ENCODE data around the gene DNLZ. TPM values are rescaled to one million over a fixed set of nuclear protein-coding genes. Genes with fewer than 3 reads are reported as not detected.

DNLZ gene
- polyA plus RNA-seq, 1 donor from 2014 or later: 23.6 TPM

DNA sequence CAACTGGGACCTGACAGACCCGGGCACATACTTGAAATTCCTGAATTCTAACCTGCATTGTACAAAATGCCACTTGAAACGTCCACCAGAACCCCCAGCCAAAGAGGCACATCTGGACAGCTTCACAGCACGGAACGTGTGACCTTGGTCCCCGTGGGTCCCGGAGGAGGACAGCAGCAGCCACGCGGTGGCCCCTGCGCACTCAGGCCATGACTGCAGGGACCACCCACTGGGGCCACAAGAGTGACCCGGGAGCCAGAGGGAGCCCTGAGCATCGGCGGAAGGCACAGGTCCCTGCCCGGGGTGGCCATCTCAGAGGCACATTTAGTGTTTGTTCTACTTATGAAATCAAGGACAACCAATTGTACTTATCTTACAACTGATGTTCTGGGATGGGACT, 38.5 kb upstream of the DNLZ start:
- H4K20me1 ChIP-seq (ENCODE audit: insufficient read depth): no peaks in the 10 kb centered on the region
- no peak overlapping the region for H3K4me3 ChIP-seq (ENCODE audit: low read length)
- no peak overlapping the region for H3K27ac ChIP-seq (ENCODE audit: low read length)
- H2AFZ ChIP-seq (ENCODE audit: low read depth, low read length): no peak overlapping the region
- H3K36me3 ChIP-seq (ENCODE audit: insufficient read depth, low read length): peaks cover 3% of the 10 kb centered on the region
- no peaks in the 10 kb centered on the region for H3K9me2 ChIP-seq (ENCODE audit: insufficient read depth, low read length)
- no peaks in the 10 kb centered on the region for H3K9me3 ChIP-seq (ENCODE audit: low read length)
- TF ChIP-seq EP300 (conservative IDR thresholded peaks at IDR 0.05; ENCODE audit: poor library complexity, severe bottlenecking) (no peak), SMC3 (conservative IDR thresholded peaks at IDR 0.05; ENCODE audit: poor library complexity) (no peak), MXI1 (conservative IDR thresholded peaks at IDR 0.05; ENCODE audit: poor library complexity, severe bottlenecking) (no peak), POLR2AphosphoS5 (IDR thresholded peaks at IDR 0.05) (no peak)
- H3K79me2 ChIP-seq (replicated peaks; ENCODE audit: insufficient read depth, low read length): peaks cover 21% of the 10 kb centered on the region
- no peaks in the 10 kb centered on the region for H3F3A ChIP-seq (ENCODE audit: insufficient read depth, low read length, poor library complexity, severe bottlenecking)
- H3K9ac ChIP-seq (ENCODE audit: low read length): no peak overlapping the region
- no peak overlapping the region for H3K4me2 ChIP-seq (ENCODE audit: low read length)
- no peaks in the 10 kb centered on the region for H3K27me3 ChIP-seq (ENCODE audit: insufficient read depth, low read depth, low read length)

DNA sequence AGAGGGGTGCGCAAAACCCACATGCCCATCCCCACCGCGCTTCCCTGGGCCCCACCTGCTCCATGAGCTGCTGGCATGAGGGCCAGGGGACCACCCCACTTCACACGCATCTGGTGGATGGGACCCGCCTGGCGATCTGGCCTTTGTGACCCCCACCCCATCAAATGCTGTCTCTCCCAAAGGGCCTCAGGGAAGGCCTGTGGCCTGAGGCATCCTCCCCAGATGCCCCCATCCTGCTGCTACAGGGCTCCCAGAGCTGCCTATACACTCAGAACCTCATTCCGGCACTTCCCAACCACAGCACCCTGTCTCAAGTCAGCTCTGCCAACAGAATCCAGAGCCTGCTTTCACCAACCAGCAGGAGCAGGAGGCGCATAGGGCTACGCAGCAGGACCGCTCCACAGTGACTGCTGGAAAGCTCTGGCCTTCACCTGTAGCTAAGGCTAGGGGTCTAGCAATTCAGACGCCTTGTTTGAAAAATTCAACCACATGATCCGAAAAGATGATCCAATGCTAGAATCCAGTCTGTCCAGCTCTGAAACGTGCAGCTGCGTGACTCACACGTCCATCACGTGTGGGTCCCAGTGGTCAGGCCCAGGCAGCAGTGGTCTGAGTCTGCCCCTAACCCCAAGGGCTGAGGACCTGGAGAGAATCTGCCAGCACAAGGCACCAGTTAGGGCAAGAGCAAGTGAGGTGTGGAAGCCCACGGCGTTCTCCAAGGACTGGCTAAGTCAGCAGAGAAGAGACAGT, 37.8 kb upstream of the DNLZ start:
- no peak overlapping the region for H3K27ac ChIP-seq (ENCODE audit: low read length)
- H3F3A ChIP-seq (ENCODE audit: insufficient read depth, low read length, poor library complexity, severe bottlenecking): no peaks in the 10 kb centered on the region
- TF ChIP-seq EP300 (conservative IDR thresholded peaks at IDR 0.05; ENCODE audit: poor library complexity, severe bottlenecking) (no peak), POLR2AphosphoS5 (IDR thresholded peaks at IDR 0.05) (no peak), SMC3 (conservative IDR thresholded peaks at IDR 0.05; ENCODE audit: poor library complexity) (no peak), TAF1 (IDR thresholded peaks at IDR 0.05; ENCODE audit: low read depth) (no peak), EZH2 (IDR thresholded peaks at IDR 0.05; ENCODE audit: borderline replicate concordance, insufficient read depth, low read length, poor library complexity, severe bottlenecking) (no peak), RAD21 (conservative IDR thresholded peaks at IDR 0.05) (no peak), MXI1 (conservative IDR thresholded peaks at IDR 0.05; ENCODE audit: poor library complexity, severe bottlenecking) (no peak)
- TF ChIP-seq, protein P1, sequence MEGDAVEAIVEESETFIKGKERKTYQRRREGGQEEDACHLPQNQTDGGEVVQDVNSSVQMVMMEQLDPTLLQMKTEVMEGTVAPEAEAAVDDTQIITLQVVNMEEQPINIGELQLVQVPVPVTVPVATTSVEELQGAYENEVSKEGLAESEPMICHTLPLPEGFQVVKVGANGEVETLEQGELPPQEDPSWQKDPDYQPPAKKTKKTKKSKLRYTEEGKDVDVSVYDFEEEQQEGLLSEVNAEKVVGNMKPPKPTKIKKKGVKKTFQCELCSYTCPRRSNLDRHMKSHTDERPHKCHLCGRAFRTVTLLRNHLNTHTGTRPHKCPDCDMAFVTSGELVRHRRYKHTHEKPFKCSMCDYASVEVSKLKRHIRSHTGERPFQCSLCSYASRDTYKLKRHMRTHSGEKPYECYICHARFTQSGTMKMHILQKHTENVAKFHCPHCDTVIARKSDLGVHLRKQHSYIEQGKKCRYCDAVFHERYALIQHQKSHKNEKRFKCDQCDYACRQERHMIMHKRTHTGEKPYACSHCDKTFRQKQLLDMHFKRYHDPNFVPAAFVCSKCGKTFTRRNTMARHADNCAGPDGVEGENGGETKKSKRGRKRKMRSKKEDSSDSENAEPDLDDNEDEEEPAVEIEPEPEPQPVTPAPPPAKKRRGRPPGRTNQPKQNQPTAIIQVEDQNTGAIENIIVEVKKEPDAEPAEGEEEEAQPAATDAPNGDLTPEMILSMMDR (IDR thresholded peaks at IDR 0.05; ENCODE audit: poor library complexity, severe bottlenecking): no peak
- TF ChIP-seq, protein P2, sequence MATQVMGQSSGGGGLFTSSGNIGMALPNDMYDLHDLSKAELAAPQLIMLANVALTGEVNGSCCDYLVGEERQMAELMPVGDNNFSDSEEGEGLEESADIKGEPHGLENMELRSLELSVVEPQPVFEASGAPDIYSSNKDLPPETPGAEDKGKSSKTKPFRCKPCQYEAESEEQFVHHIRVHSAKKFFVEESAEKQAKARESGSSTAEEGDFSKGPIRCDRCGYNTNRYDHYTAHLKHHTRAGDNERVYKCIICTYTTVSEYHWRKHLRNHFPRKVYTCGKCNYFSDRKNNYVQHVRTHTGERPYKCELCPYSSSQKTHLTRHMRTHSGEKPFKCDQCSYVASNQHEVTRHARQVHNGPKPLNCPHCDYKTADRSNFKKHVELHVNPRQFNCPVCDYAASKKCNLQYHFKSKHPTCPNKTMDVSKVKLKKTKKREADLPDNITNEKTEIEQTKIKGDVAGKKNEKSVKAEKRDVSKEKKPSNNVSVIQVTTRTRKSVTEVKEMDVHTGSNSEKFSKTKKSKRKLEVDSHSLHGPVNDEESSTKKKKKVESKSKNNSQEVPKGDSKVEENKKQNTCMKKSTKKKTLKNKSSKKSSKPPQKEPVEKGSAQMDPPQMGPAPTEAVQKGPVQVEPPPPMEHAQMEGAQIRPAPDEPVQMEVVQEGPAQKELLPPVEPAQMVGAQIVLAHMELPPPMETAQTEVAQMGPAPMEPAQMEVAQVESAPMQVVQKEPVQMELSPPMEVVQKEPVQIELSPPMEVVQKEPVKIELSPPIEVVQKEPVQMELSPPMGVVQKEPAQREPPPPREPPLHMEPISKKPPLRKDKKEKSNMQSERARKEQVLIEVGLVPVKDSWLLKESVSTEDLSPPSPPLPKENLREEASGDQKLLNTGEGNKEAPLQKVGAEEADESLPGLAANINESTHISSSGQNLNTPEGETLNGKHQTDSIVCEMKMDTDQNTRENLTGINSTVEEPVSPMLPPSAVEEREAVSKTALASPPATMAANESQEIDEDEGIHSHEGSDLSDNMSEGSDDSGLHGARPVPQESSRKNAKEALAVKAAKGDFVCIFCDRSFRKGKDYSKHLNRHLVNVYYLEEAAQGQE (IDR thresholded peaks at IDR 0.05; ENCODE audit: borderline replicate concordance): no peak
- no peak overlapping the region for H3K4me2 ChIP-seq (ENCODE audit: low read length)
- peaks cover 3% of the 10 kb centered on the region for H3K36me3 ChIP-seq (ENCODE audit: insufficient read depth, low read length)
- no peak overlapping the region for H2AFZ ChIP-seq (ENCODE audit: low read depth, low read length)
- H3K79me2 ChIP-seq (replicated peaks; ENCODE audit: insufficient read depth, low read length): peaks cover 21% of the 10 kb centered on the region
- no peak overlapping the region for H3K4me3 ChIP-seq (ENCODE audit: low read length)
- no peaks in the 10 kb centered on the region for H3K27me3 ChIP-seq (ENCODE audit: insufficient read depth, low read depth, low read length)
- no peaks in the 10 kb centered on the region for H3K9me2 ChIP-seq (ENCODE audit: insufficient read depth, low read length)
- no peaks in the 10 kb centered on the region for H4K20me1 ChIP-seq (ENCODE audit: insufficient read depth)
- no peaks in the 10 kb centered on the region for H3K9me3 ChIP-seq (ENCODE audit: low read length)
- no peak overlapping the region for H3K9ac ChIP-seq (ENCODE audit: low read length)

Data from neural cell (in vitro differentiated cells).